Ovary (tissue), 3 donors: ENCODE measurements around the gene DICER1.

Source experiments
- CTCF ChIP-seq, 3 donors: fragments of 450-650 bp in 2 of 3; fragments of 200-600 bp in 1 of 3; IDR thresholded peaks; one replicate each; pipeline versions ENCODE4 v1.5.1 to v1.8.0; 2016 to 2022; ENCODE audit warnings: antibody characterized with exemption in 3 of 3, mild to moderate bottlenecking in 1 of 3
- EP300 ChIP-seq: sonication (generic); formaldehyde crosslinking; IDR thresholded peaks from one replicate; pipeline ENCODE4 v1.6.1; 2017; ENCODE audit warnings: antibody characterized with exemption
- POLR2A ChIP-seq: fragments of 450-650 bp; IDR thresholded peaks from one replicate; pipeline ENCODE4 v1.6.1; 2017; ENCODE audit warnings: antibody characterized with exemption, mild to moderate bottlenecking, moderate library complexity
- donor health status: DM: no; HTN: no; CAD: no.

- TF ChIP-seq CTCF (IDR thresholded peaks at IDR 0.05) (no peak), EP300 (no peak), POLR2A (no peak)
Measured at GRCh38 chr14:95140060-95140858, 17.1 kb downstream of the DICER1 start.
